Right lobe of liver (tissue), 6 donors: Measurements from ENCODE around the gene LIF. TPM values are rescaled to one million over a fixed set of nuclear protein-coding genes. Genes with fewer than 3 reads are reported as not detected.

ENCODE experiments used
- ATAC-seq, 4 donors: fragments of 200-7000 bp; cut with Tn5 transposase; one replicate each; pipeline ENCODE4 v1.9.1; 2020; ENCODE audit warnings: mild to moderate bottlenecking in 4 of 4, moderate library complexity in 4 of 4
- DNase-seq, 3 donors: peaks; one replicate each; pipeline ENCODE4 v3.0.0-alpha.2; 2020
- H3K27ac ChIP-seq, 3 donors: fragments of 200-600 bp; one replicate each; pipeline ENCODE4 v1.8.0; 2022
- H3K27me3 ChIP-seq, 2 donors: fragments of 200-600 bp; one replicate each; pipeline ENCODE4 v1.8.0; 2022
- H3K36me3 ChIP-seq, 4 donors: fragments of 200-600 bp; sonication (generic) in 1 of 4; one replicate each; pipeline versions ENCODE4 v1.5.1 to v1.8.0; 2017 to 2022; ENCODE audit warnings: control low read depth in 1 of 4
- H3K4me1 ChIP-seq, 4 donors: fragments of 200-600 bp; sonication (generic) in 1 of 4; one replicate each; pipeline versions ENCODE4 v1.5.1 to v1.8.0; 2017 to 2022; ENCODE audit warnings: control low read depth in 1 of 4
- H3K4me3 ChIP-seq, 3 donors: fragments of 200-600 bp; one replicate each; pipeline ENCODE4 v1.8.0; 2022
- H3K9me3 ChIP-seq, 4 donors: fragments of 200-600 bp; sonication (generic) in 1 of 4; one replicate each; pipeline versions ENCODE4 v1.5.1 to v1.8.0; 2017 to 2022; ENCODE audit warnings: control low read depth in 1 of 4
- CTCF ChIP-seq, 4 donors: fragments of 200-600 bp in 3 of 4; fragments of 450-650 bp in 1 of 4; IDR thresholded peaks; one replicate each; pipeline versions ENCODE4 v1.5.1 to v1.8.0; 2016 to 2022; ENCODE audit warnings: antibody characterized with exemption in 4 of 4, mild to moderate bottlenecking in 2 of 4
- POLR2A ChIP-seq: fragments of 450-650 bp; IDR thresholded peaks from one replicate; pipeline ENCODE4 v1.6.1; 2017; ENCODE audit warnings: antibody characterized with exemption, mild to moderate bottlenecking
- WGBS: methylation state at CpG from one replicate; pipeline ENCODE4 v1.1.6; 2018; ENCODE audit warnings: low coverage, low lambda C conversion rate; ENCODE audit not compliant: insufficient coverage; ENCODE audit errors: missing lambda C conversion rate; 5-methylcytosine and 5-hydroxymethylcytosine counted together
- intact Hi-C, 2 donors: fragments of 100-400 bp; cut with DNase I; formaldehyde crosslinking; loops; one replicate each; pipeline versions ENCODE4 v1.11.2 to v1.14.1; 2022
- total RNA-seq, 6 experiments: library from RNA; depleted of rRNA in 2 of 6; stranded (reverse); fragments of >200 nt in 2 of 6; fragmentation: NEBNext Ultra II Directional in 3 of 6; extraction: Animal tissue kit (Norgen Biotek cat#: 25700) in 3 of 6; gene quantifications; one replicate each; pipeline versions ENCODE4 v1.1.0 to v1.2.4, GENCODE V29; 2016 to 2023
- donor health status: DM: no; HTN: yes; CAD: no.
- donor health status: DM: no; HTN: no; CAD: no.
- donor health status: DM: no; HTN: no; CAD: no.
- donor health status: DM: no; HTN: yes; CAD: no.
- donor health status: DM: no; HTN: yes; CAD: no.

The LIF gene
- total RNA-seq, 6 experiments from 2014 or later, result 0.15 to 2.0 (median 1.6) TPM; not detected in 2

- intact Hi-C loops, result no loop called here
- Histone ChIP-seq H3K36me3 (no peaks in the 10 kb centered on the region), H3K27me3 (no peaks in the 10 kb centered on the region), H3K27ac (no peak overlapping the region), H3K9me3 (no peaks in the 10 kb centered on the region), H3K4me3 (no peak overlapping the region), H3K4me1 (peaks cover 0 to 4% (median 0%) of the 10 kb centered on the region in 4 donors)
- ATAC-seq (no peak), DNase-seq (no peak)
- 92% methylated on average over 7 of the region's 15 CpGs for whole genome bisulfite sequencing
- TF ChIP-seq CTCF (IDR thresholded peaks at IDR 0.05) (no peak), POLR2A (no peak)
These were observed 4.8 kb downstream of the LIF start for GRCh38 chr22:30241576-30242371.

DNA sequence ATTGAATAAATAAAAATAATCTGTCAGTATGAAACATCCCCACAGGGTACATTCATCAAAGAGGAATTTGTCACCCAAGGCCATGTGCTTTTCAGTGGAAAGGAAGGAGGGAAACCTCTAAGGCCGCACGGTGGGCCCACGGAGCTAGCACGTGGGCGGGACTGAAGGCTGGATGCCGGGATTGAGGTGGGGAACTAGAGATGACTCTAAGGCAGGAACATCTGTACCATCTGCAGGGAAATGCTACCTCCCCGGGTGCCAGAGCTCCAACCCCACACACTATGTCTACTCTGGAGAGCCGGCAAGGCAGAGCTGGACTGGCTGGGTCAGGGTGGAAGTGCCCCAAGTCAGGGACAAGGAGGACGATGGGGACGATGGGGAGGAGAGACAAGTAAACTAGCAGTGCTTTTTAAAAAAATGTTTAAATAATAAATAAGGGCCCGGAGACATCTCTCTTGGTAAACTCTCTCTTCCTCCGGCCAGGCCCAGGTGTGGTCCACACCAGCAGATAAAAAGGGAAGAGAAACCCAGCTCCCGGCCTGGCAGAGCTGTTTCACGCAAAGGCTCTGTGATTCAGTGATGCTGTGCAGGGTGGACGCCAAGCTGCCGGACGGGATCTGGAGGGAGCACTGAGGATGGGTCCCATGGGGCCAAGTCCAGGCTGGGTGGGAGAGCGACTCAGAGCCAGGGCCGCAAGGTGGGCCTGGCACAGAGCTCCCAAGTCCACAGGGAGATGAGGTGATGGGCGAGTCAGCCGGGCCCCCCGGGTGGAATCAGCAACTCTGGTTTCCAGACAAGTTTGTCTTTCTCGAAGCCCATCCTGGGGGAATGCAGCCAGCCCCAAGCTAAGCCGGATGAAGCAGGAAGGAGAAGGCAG lies 5.8 kb downstream of the LIF start:
- H3K27ac ChIP-seq, result no peak overlapping the region
- TF ChIP-seq POLR2A, result no peak
- TF ChIP-seq CTCF (IDR thresholded peaks at IDR 0.05), result no peak
- DNase-seq, result no peak
- H3K4me3 ChIP-seq, result no peak overlapping the region
- no peaks in the 10 kb centered on the region for H3K36me3 ChIP-seq
- peaks cover 0 to 2% (median 0%) of the 10 kb centered on the region in 4 donors for H3K4me1 ChIP-seq
- no peaks in the 10 kb centered on the region for H3K27me3 ChIP-seq
- no peaks in the 10 kb centered on the region for H3K9me3 ChIP-seq
- 78% methylated on average over 13 of the region's 24 CpGs for WGBS
- no peak for ATAC-seq
- intact Hi-C loops, result no loop called here

- WGBS, result 64% methylated on average over 13 of the region's 17 CpGs
- Histone ChIP-seq H3K4me3 (no peak overlapping the region), H3K27me3 (no peaks in the 10 kb centered on the region), H3K36me3 (no peaks in the 10 kb centered on the region), H3K4me1 (no peaks in the 10 kb centered on the region), H3K27ac (no peak overlapping the region), H3K9me3 (no peaks in the 10 kb centered on the region)
- ATAC-seq (no peak), DNase-seq (no peak)
- no peak for TF ChIP-seq POLR2A
- TF ChIP-seq CTCF (IDR thresholded peaks at IDR 0.05), result no peak
- intact Hi-C loops, result no loop called here
These were observed 6.8 kb downstream of the LIF start for GRCh38 chr22:30239488-30240405.
